GM10266 (cell line): ENCODE results near the gene AZU1.

Experiments used
- DNase-seq: peaks from one replicate; pipeline ENCODE4 v3.0.0; 2012; ENCODE audit errors: extremely low spot score
- CTCF ChIP-seq: IDR thresholded peaks from 2 replicates; pipeline ENCODE4 v1.5.1; 2012; ENCODE audit warnings: mild to moderate bottlenecking, low read depth; ENCODE audit not compliant: control insufficient read depth, insufficient read depth; ENCODE audit errors: missing control alignments

The AZU1 gene

GRCh38 chr19:827710-828321 is at the start of gene AZU1:
Gene AZU1 (plus strand): TSS chr19:827837. CDS start chr19:827847, 10 bp downstream.
- no peak for TF ChIP-seq CTCF
- DNase-seq: no peak

GRCh38 chr19:778910-779653 is 48.6 kb upstream of the AZU1 start:
- no peak for TF ChIP-seq CTCF
- DNase-seq: no peak

GRCh38 chr19:780935-781334 is 46.7 kb upstream of the AZU1 start:
- no peak for TF ChIP-seq CTCF
- DNase-seq: no peak

GRCh38 chr19:781800-782184 is 45.8 kb upstream of the AZU1 start:
- no peak for DNase-seq

GRCh38 chr19:782185-782877 is 45.3 kb upstream of the AZU1 start:
- TF ChIP-seq CTCF: no peak
- DNase-seq: no peak

More at GRCh38 chr19:781800-782184, 45.8 kb upstream of the AZU1 start:
- TF ChIP-seq CTCF: no peak

- TF ChIP-seq CTCF: no peak
- DNase-seq: no peak
Measured at GRCh38 chr19:782878-783668, 44.6 kb upstream of the AZU1 start.

- TF ChIP-seq CTCF: no peak
- DNase-seq: no peak
Measured at GRCh38 chr19:784541-784940, 43.1 kb upstream of the AZU1 start.
